ENCODE measurements around the gene SOX11. TPM values are rescaled to one million over a fixed set of nuclear protein-coding genes. Genes with fewer than 3 reads are reported as not detected.

Gene SOX11
- polyA plus RNA-seq, 4 donors: 0.03 to 1.6 (median 0.27) TPM; not detected in 1

GRCh38 chr2:5719629-5720334, 27.6 kb downstream of the SOX11 start:
- Histone ChIP-seq H3K4me3 (ENCODE audit: low read depth in 1 of 3, low read length in 3 of 3) (no peak overlapping the region), H3K27me3 (ENCODE audit: control insufficient read depth in 3 of 3, insufficient read depth in 3 of 3, low read length in 3 of 3) (no peaks in the 10 kb centered on the region), H3K4me1 (ENCODE audit: control insufficient read depth in 3 of 3, insufficient read depth in 2 of 3, low read depth in 1 of 3, low read length in 2 of 3) (no peaks in the 10 kb centered on the region), H3K27ac (ENCODE audit: low read depth in 1 of 3, low read length in 2 of 3) (no peak overlapping the region), H3K36me3 (ENCODE audit: control insufficient read depth in 3 of 3, insufficient read depth in 2 of 3, low read depth in 1 of 3, low read length in 3 of 3) (no peaks in the 10 kb centered on the region), H3K9me3 (ENCODE audit: control insufficient read depth in 2 of 2, insufficient read depth in 1 of 2, low read depth in 1 of 2, low read length in 1 of 2) (peaks cover 1 to 3% of the 10 kb centered on the region in 2 donors)
- no peak for DNase-seq
- no peak for FAIRE-seq
- 76 to 82% (median 81%) methylated on average over 4 of the region's 4 CpGs for WGBS, 3 donors

GRCh38 chr2:5720426-5720825, 28.2 kb downstream of the SOX11 start:
- 58 to 65% (median 58%) methylated on average over 7 of the region's 7 CpGs for WGBS, 3 donors
- DNase-seq (no peak), FAIRE-seq (no peak)
- H3K36me3 ChIP-seq (ENCODE audit: control insufficient read depth in 3 of 3, insufficient read depth in 2 of 3, low read depth in 1 of 3, low read length in 3 of 3): no peaks in the 10 kb centered on the region
- H3K27ac ChIP-seq (ENCODE audit: low read depth in 1 of 3, low read length in 2 of 3): no peak overlapping the region
- H3K9me3 ChIP-seq (ENCODE audit: control insufficient read depth in 2 of 2, insufficient read depth in 1 of 2, low read depth in 1 of 2, low read length in 1 of 2): peaks cover 1 to 3% of the 10 kb centered on the region in 2 donors
- H3K27me3 ChIP-seq (ENCODE audit: control insufficient read depth in 3 of 3, insufficient read depth in 3 of 3, low read length in 3 of 3): no peaks in the 10 kb centered on the region
- no peak overlapping the region for H3K4me3 ChIP-seq (ENCODE audit: low read depth in 1 of 3, low read length in 3 of 3)
- no peaks in the 10 kb centered on the region for H3K4me1 ChIP-seq (ENCODE audit: control insufficient read depth in 3 of 3, insufficient read depth in 2 of 3, low read depth in 1 of 3, low read length in 2 of 3)

- Histone ChIP-seq H3K4me1 (ENCODE audit: control insufficient read depth in 3 of 3, insufficient read depth in 2 of 3, low read depth in 1 of 3, low read length in 2 of 3) (no peaks in the 10 kb centered on the region), H3K9me3 (ENCODE audit: control insufficient read depth in 2 of 2, insufficient read depth in 1 of 2, low read depth in 1 of 2, low read length in 1 of 2) (peaks cover 1 to 3% of the 10 kb centered on the region in 2 donors), H3K4me3 (ENCODE audit: low read depth in 1 of 3, low read length in 3 of 3) (no peak overlapping the region), H3K36me3 (ENCODE audit: control insufficient read depth in 3 of 3, insufficient read depth in 2 of 3, low read depth in 1 of 3, low read length in 3 of 3) (no peaks in the 10 kb centered on the region), H3K27me3 (ENCODE audit: control insufficient read depth in 3 of 3, insufficient read depth in 3 of 3, low read length in 3 of 3) (no peaks in the 10 kb centered on the region), H3K27ac (ENCODE audit: low read depth in 1 of 3, low read length in 2 of 3) (no peak overlapping the region)
- DNase-seq (no peak), FAIRE-seq (no peak)
- 73 to 84% (median 79%) methylated on average over 5 of the region's 5 CpGs for WGBS, 3 donors
These were observed 30.1 kb downstream of the SOX11 start for GRCh38 chr2:5722236-5722635.

DNA sequence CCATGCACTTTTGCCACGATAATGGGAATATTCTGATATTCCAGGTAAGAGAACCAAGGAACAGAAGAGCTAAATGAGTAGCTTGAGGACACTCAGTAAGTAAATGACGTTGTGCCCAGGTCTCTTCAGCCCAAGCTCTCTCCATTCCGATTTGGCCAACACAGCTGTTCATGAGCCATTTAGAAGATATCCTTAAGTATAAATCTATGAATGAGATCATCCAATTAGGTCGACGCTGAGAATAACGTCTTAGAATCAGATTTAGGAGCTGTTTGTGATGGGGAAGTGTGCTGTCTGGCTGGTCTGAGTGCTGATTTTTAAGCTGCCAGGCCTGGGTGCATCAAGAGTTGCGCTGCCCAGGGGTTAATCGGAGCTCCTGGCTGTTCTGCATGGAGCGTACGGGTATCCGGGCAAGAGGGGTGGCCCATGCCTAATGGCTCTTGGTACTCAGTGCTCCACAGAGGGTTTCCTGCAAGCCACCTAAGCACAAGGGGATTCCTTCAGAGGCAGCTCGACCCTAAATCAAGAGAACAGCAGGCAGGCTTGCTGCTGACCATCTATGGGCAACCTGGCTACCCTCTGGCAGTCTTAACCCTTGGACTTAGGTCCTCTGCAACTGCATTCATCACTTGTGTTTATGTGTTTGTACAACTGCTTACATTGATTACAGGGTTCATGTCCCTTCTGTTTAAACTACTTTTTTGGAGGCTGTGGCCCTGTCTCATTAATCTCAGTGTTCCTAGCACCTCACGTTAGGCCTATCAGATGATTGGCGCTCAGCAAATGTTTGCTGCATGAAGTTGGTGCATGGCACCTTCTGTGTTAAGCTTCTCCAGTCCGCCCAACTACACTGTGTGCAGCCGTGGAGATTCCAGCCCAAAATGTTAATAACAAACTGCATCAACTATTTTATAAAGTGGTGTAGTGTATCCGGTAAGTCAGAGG, 31.9 kb downstream of the SOX11 start:
- Histone ChIP-seq H3K27me3 (ENCODE audit: control insufficient read depth in 3 of 3, insufficient read depth in 3 of 3, low read length in 3 of 3) (no peaks in the 10 kb centered on the region), H3K36me3 (ENCODE audit: control insufficient read depth in 3 of 3, insufficient read depth in 2 of 3, low read depth in 1 of 3, low read length in 3 of 3) (no peaks in the 10 kb centered on the region), H3K4me3 (ENCODE audit: low read depth in 1 of 3, low read length in 3 of 3) (no peak overlapping the region), H3K9me3 (ENCODE audit: control insufficient read depth in 2 of 2, insufficient read depth in 1 of 2, low read depth in 1 of 2, low read length in 1 of 2) (peaks cover 1 to 3% of the 10 kb centered on the region in 2 donors), H3K4me1 (ENCODE audit: control insufficient read depth in 3 of 3, insufficient read depth in 2 of 3, low read depth in 1 of 3, low read length in 2 of 3) (no peaks in the 10 kb centered on the region), H3K27ac (ENCODE audit: low read depth in 1 of 3, low read length in 2 of 3) (no peak overlapping the region)
- no peak for DNase-seq
- WGBS, 3 donors: 69 to 77% (median 75%) methylated on average over 17 of the region's 17 CpGs
- no peak for FAIRE-seq

DNA sequence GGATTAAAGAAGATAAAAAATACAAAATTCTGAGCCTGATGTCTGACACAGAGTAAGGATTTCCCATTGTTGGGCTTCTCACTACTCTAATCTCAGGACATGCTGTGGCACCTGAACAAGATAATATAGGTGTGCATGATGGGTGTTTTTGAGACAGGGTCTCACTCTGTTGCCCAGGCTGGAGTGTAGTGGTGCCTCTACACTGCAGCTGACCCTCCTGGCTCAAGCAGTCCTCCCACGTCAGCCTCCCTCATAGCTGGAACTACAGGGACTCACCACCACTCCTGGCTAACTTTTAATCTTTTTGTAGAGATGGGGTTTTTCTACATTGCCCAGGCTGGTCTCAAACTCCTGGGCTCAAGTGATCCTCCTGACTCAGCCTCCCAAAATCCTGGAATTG, 32.9 kb downstream of the SOX11 start:
- Histone ChIP-seq H3K27ac (ENCODE audit: low read depth in 1 of 3, low read length in 2 of 3) (no peak overlapping the region), H3K36me3 (ENCODE audit: control insufficient read depth in 3 of 3, insufficient read depth in 2 of 3, low read depth in 1 of 3, low read length in 3 of 3) (no peaks in the 10 kb centered on the region), H3K4me3 (ENCODE audit: low read depth in 1 of 3, low read length in 3 of 3) (no peak overlapping the region), H3K9me3 (ENCODE audit: control insufficient read depth in 2 of 2, insufficient read depth in 1 of 2, low read depth in 1 of 2, low read length in 1 of 2) (peaks cover 0 to 1% of the 10 kb centered on the region in 2 donors), H3K4me1 (ENCODE audit: control insufficient read depth in 3 of 3, insufficient read depth in 2 of 3, low read depth in 1 of 3, low read length in 2 of 3) (no peaks in the 10 kb centered on the region), H3K27me3 (ENCODE audit: control insufficient read depth in 3 of 3, insufficient read depth in 3 of 3, low read length in 3 of 3) (no peaks in the 10 kb centered on the region)
- 81 to 100% (median 95%) methylated on average over 1 of the region's 1 CpG for WGBS, 3 donors
- DNase-seq (no peak), FAIRE-seq (no peak)

DNA sequence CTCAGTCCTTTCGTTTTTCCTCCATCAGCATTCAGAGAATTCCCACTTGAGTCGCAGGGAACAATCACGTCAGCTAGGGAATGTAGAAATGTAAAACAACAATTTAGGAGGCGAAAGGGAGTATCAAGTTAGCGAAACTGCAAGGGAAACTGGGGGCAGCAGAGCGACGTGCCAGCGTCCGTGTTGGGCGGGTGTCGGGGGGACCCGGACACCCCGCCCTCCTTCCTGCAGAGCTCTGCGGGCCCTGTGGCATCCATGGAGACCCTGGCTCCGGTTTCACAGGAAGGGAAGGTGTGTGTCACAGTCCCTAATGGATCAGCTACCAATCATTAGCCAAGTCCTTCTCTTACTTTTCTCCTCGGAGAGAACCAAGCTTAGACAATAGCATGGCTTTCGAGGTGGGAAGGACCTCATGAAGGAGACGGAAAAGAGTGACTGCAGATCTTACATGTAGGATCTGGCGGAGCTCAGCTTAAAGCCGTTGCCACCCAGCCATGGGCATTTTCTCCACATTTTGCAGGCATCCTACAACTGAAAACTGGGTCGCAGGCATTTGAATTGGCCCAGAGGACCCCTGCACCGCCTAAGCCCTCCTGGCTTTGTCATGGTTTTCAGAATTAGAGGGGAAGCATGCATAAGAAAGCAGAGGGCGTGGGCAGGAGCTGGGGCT, 33.7 kb downstream of the SOX11 start:
- H3K9me3 ChIP-seq (ENCODE audit: control insufficient read depth in 2 of 2, insufficient read depth in 1 of 2, low read depth in 1 of 2, low read length in 1 of 2): no peaks in the 10 kb centered on the region
- H3K36me3 ChIP-seq (ENCODE audit: control insufficient read depth in 3 of 3, insufficient read depth in 2 of 3, low read depth in 1 of 3, low read length in 3 of 3): no peaks in the 10 kb centered on the region
- FAIRE-seq: no peak

DNA sequence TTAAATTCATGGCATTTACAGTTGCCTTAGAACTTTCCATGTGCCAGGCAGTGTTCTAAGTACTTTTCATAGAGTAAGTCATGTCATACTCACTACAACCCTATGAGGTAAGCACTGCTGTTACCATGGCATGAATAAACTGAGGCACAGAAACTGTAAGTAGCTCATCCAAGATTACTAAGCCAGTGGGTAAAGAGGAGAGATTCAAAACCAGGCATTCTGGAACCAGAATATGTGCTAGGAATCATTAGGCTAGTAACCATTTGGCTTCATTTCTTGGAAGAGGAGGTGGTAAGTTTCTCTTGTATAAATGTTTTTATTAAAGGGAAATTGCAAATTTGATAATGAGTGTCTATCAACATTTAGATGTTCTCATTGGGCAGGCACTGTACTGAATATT, 35.1 kb downstream of the SOX11 start:
- no peak for DNase-seq
- Histone ChIP-seq H3K4me3 (ENCODE audit: low read depth in 1 of 3, low read length in 3 of 3) (no peak overlapping the region), H3K4me1 (ENCODE audit: control insufficient read depth in 3 of 3, insufficient read depth in 2 of 3, low read depth in 1 of 3, low read length in 2 of 3) (no peaks in the 10 kb centered on the region), H3K27me3 (ENCODE audit: control insufficient read depth in 3 of 3, insufficient read depth in 3 of 3, low read length in 3 of 3) (no peaks in the 10 kb centered on the region), H3K36me3 (ENCODE audit: control insufficient read depth in 3 of 3, insufficient read depth in 2 of 3, low read depth in 1 of 3, low read length in 3 of 3) (no peaks in the 10 kb centered on the region), H3K9me3 (ENCODE audit: control insufficient read depth in 2 of 2, insufficient read depth in 1 of 2, low read depth in 1 of 2, low read length in 1 of 2) (no peaks in the 10 kb centered on the region), H3K27ac (ENCODE audit: low read depth in 1 of 3, low read length in 2 of 3) (no peak overlapping the region)
- FAIRE-seq: no peak

More for the DNA sequence above, 33.7 kb downstream of the SOX11 start:
- H3K27me3 ChIP-seq (ENCODE audit: control insufficient read depth in 3 of 3, insufficient read depth in 3 of 3, low read length in 3 of 3): no peaks in the 10 kb centered on the region
- peak overlapping the region in 1 of 3 donors; percentile 25 for H3K4me3 ChIP-seq (ENCODE audit: low read depth in 1 of 3, low read length in 3 of 3)
- no peak overlapping the region for H3K27ac ChIP-seq (ENCODE audit: low read depth in 1 of 3, low read length in 2 of 3)
- DNase-seq: peak in 1 of 2 donors; percentile 51
- no peaks in the 10 kb centered on the region for H3K4me1 ChIP-seq (ENCODE audit: control insufficient read depth in 3 of 3, insufficient read depth in 2 of 3, low read depth in 1 of 3, low read length in 2 of 3)
- WGBS, 3 donors: 21 to 25% (median 22%) methylated on average over 23 of the region's 23 CpGs

GRCh38 chr2:5729416-5729815, 37.2 kb downstream of the SOX11 start:
- Histone ChIP-seq H3K36me3 (ENCODE audit: control insufficient read depth in 3 of 3, insufficient read depth in 2 of 3, low read depth in 1 of 3, low read length in 3 of 3) (no peaks in the 10 kb centered on the region), H3K4me1 (ENCODE audit: control insufficient read depth in 3 of 3, insufficient read depth in 2 of 3, low read depth in 1 of 3, low read length in 2 of 3) (no peaks in the 10 kb centered on the region), H3K27me3 (ENCODE audit: control insufficient read depth in 3 of 3, insufficient read depth in 3 of 3, low read length in 3 of 3) (peaks cover 0 to 2% (median 0%) of the 10 kb centered on the region in 3 donors), H3K4me3 (ENCODE audit: low read depth in 1 of 3, low read length in 3 of 3) (no peak overlapping the region), H3K27ac (ENCODE audit: low read depth in 1 of 3, low read length in 2 of 3) (no peak overlapping the region), H3K9me3 (ENCODE audit: control insufficient read depth in 2 of 2, insufficient read depth in 1 of 2, low read depth in 1 of 2, low read length in 1 of 2) (no peaks in the 10 kb centered on the region)
- 73 to 83% (median 82%) methylated on average over 3 of the region's 3 CpGs for WGBS, 3 donors
- FAIRE-seq (no peak), DNase-seq (no peak)

All from small intestine (tissue), 7 donors.